ENCODE measurements around the gene PDE9A.

DNA sequence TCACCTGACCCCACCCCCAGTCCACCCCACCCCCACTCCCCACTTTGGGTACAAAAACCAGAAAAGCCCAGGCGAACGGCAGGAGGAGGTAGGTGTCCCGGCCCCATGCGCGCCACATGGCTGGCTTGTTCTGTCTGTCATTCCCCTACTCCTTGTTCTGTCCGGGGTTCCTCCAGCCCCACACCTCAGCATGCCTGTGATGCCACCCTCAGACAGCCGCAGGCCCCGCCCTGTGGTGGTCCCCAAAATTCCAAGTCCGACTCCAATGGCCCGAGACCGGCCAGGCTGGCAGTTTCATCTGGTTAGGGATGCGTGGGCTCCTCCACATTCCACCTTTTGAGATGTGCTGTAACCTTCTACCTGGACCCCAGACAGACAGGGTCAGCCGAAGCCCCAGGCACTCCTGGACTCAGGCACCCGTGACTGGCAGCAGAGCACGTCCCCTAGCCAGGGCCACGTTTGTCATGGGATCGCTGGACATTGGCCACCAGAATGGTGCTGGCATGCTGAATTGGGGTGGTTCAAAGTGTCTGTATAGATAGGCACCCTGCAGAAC lies 131.6 kb downstream of the PDE9A start:
- TF ChIP-seq, protein P1, sequence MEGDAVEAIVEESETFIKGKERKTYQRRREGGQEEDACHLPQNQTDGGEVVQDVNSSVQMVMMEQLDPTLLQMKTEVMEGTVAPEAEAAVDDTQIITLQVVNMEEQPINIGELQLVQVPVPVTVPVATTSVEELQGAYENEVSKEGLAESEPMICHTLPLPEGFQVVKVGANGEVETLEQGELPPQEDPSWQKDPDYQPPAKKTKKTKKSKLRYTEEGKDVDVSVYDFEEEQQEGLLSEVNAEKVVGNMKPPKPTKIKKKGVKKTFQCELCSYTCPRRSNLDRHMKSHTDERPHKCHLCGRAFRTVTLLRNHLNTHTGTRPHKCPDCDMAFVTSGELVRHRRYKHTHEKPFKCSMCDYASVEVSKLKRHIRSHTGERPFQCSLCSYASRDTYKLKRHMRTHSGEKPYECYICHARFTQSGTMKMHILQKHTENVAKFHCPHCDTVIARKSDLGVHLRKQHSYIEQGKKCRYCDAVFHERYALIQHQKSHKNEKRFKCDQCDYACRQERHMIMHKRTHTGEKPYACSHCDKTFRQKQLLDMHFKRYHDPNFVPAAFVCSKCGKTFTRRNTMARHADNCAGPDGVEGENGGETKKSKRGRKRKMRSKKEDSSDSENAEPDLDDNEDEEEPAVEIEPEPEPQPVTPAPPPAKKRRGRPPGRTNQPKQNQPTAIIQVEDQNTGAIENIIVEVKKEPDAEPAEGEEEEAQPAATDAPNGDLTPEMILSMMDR (IDR thresholded peaks at IDR 0.05) = no peak
- TF ChIP-seq POLR2AphosphoS5 (IDR thresholded peaks at IDR 0.05) = no peak
- no peak for TF ChIP-seq EP300 (IDR thresholded peaks at IDR 0.05)
